ENCODE data around the gene RAD51B. TPM values are rescaled to one million over a fixed set of nuclear protein-coding genes. Genes with fewer than 3 reads are reported as not detected.

The RAD51B gene
- total RNA-seq, 1 experiment from 2014 or later = 16.7 TPM

- Mint-ChIP-seq H3K27me3 (ENCODE audit: low read depth) (peaks cover 2% of the 10 kb centered on the region), H3K4me3 (no peak overlapping the region), H3K4me1 (peaks cover 35 to 36% of the 10 kb centered on the region in 2 experiments), H3K36me3 (ENCODE audit: insufficient read depth in 1 of 3, low read depth in 3 of 3) (peaks cover 0 to 2% (median 0%) of the 10 kb centered on the region in 3 experiments; a peak in 1 of 7 replicates), H3K9me3 (peaks cover 0 to 5% of the 10 kb centered on the region in 2 experiments; a peak in 1 of 5 replicates), H3K27ac (no peak overlapping the region)
- no peak overlapping the region for H4K8ac ChIP-seq (replicated peaks; ENCODE audit: insufficient read length, low read depth, low read length)
- H2BK20ac ChIP-seq (ENCODE audit: low read depth, low read length, poor library complexity, severe bottlenecking) = no peak overlapping the region
- H2AK5ac ChIP-seq (ENCODE audit: insufficient read length, low read length) = no peak overlapping the region
- TF ChIP-seq, protein P1, sequence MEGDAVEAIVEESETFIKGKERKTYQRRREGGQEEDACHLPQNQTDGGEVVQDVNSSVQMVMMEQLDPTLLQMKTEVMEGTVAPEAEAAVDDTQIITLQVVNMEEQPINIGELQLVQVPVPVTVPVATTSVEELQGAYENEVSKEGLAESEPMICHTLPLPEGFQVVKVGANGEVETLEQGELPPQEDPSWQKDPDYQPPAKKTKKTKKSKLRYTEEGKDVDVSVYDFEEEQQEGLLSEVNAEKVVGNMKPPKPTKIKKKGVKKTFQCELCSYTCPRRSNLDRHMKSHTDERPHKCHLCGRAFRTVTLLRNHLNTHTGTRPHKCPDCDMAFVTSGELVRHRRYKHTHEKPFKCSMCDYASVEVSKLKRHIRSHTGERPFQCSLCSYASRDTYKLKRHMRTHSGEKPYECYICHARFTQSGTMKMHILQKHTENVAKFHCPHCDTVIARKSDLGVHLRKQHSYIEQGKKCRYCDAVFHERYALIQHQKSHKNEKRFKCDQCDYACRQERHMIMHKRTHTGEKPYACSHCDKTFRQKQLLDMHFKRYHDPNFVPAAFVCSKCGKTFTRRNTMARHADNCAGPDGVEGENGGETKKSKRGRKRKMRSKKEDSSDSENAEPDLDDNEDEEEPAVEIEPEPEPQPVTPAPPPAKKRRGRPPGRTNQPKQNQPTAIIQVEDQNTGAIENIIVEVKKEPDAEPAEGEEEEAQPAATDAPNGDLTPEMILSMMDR (conservative IDR thresholded peaks at IDR 0.05) = no peak
- no peaks in the 10 kb centered on the region for H3K79me1 ChIP-seq (ENCODE audit: insufficient read depth, low read depth, low read length, poor library complexity, severe bottlenecking)
- H3K27ac ChIP-seq (ENCODE audit: insufficient read length, low read depth, low read length) = no peak overlapping the region
- H3K27me3 ChIP-seq (ENCODE audit: insufficient read depth, low read length) = no peaks in the 10 kb centered on the region
- H3K4me2 ChIP-seq (ENCODE audit: insufficient read depth, insufficient read length, low read length) = no peak overlapping the region
- no peak overlapping the region for H3K23ac ChIP-seq (ENCODE audit: insufficient read length, low read depth, low read length)
- no peaks in the 10 kb centered on the region for H3K23me2 ChIP-seq (ENCODE audit: insufficient read length, low read depth, low read length, poor library complexity, severe bottlenecking)
- H4K20me1 ChIP-seq (ENCODE audit: control insufficient read depth, insufficient read depth, insufficient read length) = no peaks in the 10 kb centered on the region
- H2AFZ ChIP-seq (ENCODE audit: low read length) = no peak overlapping the region
- no peak for DNase-seq
- H3K9me3 ChIP-seq (ENCODE audit: control insufficient read depth, low read depth, low read length) = no peaks in the 10 kb centered on the region
- no peaks in the 10 kb centered on the region for H3K79me2 ChIP-seq (ENCODE audit: insufficient read depth, low read length)
- H3K14ac ChIP-seq (ENCODE audit: insufficient read depth, low read length) = no peak overlapping the region
- H3T11ph ChIP-seq (ENCODE audit: low read length) = no peak overlapping the region
- no peak overlapping the region for H2BK120ac ChIP-seq (ENCODE audit: low read depth, low read length, poor library complexity, severe bottlenecking)
- no CpG with 5 or more reads among the region's 3 CpGs for WGBS (ENCODE audit: extremely low coverage, insufficient read length, low lambda C conversion rate)
- H2BK12ac ChIP-seq (ENCODE audit: insufficient read length, low read depth, low read length) = no peak overlapping the region
- no peak overlapping the region for H4K5ac ChIP-seq (ENCODE audit: insufficient read length, low read depth, low read length)
- no peak overlapping the region for H4K91ac ChIP-seq (ENCODE audit: insufficient read length, low read depth, low read length)
- no peak overlapping the region for H2BK5ac ChIP-seq (ENCODE audit: insufficient read length, low read length)
- no peak overlapping the region for H2BK15ac ChIP-seq (ENCODE audit: low read depth, low read length)
- no peak overlapping the region for H3K18ac ChIP-seq (ENCODE audit: insufficient read length, low read depth, low read length)
- no peak overlapping the region for H3K9ac ChIP-seq (ENCODE audit: extremely low read depth, insufficient read length, low read length)
- no peak overlapping the region for H3K56ac ChIP-seq (ENCODE audit: insufficient read length, low read depth, low read length)
- H3K4ac ChIP-seq (ENCODE audit: low read depth, low read length) = no peak overlapping the region
- H3K4me1 ChIP-seq (ENCODE audit: insufficient read depth, low read length) = no peaks in the 10 kb centered on the region; the same call in 1 of the 2 replicates
Measured at GRCh38 chr14:68421116-68421515, 601.5 kb downstream of the RAD51B start.
